ENCODE results near the gene SLC35G6. TPM values are rescaled to one million over a fixed set of nuclear protein-coding genes. Genes with fewer than 3 reads are reported as not detected.
A peak's percentile ranks its signal among the peaks of the same experiment; 100 is the strongest.

The SLC35G6 gene
- total and polyA plus RNA-seq, 2 of the 13 experiments (the other 11 are each of a cell fraction or from before 2014, with no cell fraction given): 0.07 TPM; not detected in 1

GRCh38 chr17:7475764-7476422 lies 5.4 kb upstream of the SLC35G6 start (continued):
- TF ChIP-seq PAXIP1 (CRISPR knock-in tag; conservative IDR thresholded peaks at IDR 0.05) (0 out of 2 replicates have a peak, but pooled peaks have one; percentile 28), ZBTB38 (CRISPR knock-in tag; IDR thresholded peaks at IDR 0.05) (peak; percentile 75), ZNF263 (CRISPR knock-in tag; IDR thresholded peaks at IDR 0.05) (peak; percentile 69; the same call in 1 of the 2 replicates), HOXA3 (CRISPR knock-in tag; IDR thresholded peaks at IDR 0.05) (peak; percentile 12; the same call in 1 of the 2 replicates), ZBTB33 (CRISPR knock-in tag; IDR thresholded peaks at IDR 0.05) (peak; percentile 66; the same call in 1 of the 2 replicates), ZNF713 (CRISPR knock-in tag; IDR thresholded peaks at IDR 0.05) (no peak), ZFY (CRISPR knock-in tag; IDR thresholded peaks at IDR 0.05) (peak; percentile 30; the same call in 1 of the 2 replicates), MAX (IDR thresholded peaks at IDR 0.05) (peak; percentile 51), HNF4A (CRISPR knock-in tag; IDR thresholded peaks at IDR 0.05) (0 out of 2 replicates have a peak, but pooled peaks have one; percentile 19), EP300 (IDR thresholded peaks at IDR 0.05; ENCODE audit: low read depth in 2 of 2, low read length in 2 of 2) (no peak), EP300 (CRISPR knock-in tag; IDR thresholded peaks at IDR 0.05; ENCODE audit: borderline replicate concordance) (no peak), ZFX (CRISPR knock-in tag; IDR thresholded peaks at IDR 0.05; ENCODE audit: low read depth) (peak; percentile 31; the same call in 1 of the 2 replicates), SOX6 (IDR thresholded peaks at IDR 0.05) (no peak), SOX6 (CRISPR knock-in tag; IDR thresholded peaks at IDR 0.05) (0 out of 2 replicates have a peak, but pooled peaks have one; percentile 25), ZNF430 (CRISPR knock-in tag; IDR thresholded peaks at IDR 0.05) (no peak), ZNF788 (CRISPR knock-in tag; IDR thresholded peaks at IDR 0.05; ENCODE audit: borderline replicate concordance) (0 out of 2 replicates have a peak, but pooled peaks have one; percentile 49)
- TF ChIP-seq, protein P1, sequence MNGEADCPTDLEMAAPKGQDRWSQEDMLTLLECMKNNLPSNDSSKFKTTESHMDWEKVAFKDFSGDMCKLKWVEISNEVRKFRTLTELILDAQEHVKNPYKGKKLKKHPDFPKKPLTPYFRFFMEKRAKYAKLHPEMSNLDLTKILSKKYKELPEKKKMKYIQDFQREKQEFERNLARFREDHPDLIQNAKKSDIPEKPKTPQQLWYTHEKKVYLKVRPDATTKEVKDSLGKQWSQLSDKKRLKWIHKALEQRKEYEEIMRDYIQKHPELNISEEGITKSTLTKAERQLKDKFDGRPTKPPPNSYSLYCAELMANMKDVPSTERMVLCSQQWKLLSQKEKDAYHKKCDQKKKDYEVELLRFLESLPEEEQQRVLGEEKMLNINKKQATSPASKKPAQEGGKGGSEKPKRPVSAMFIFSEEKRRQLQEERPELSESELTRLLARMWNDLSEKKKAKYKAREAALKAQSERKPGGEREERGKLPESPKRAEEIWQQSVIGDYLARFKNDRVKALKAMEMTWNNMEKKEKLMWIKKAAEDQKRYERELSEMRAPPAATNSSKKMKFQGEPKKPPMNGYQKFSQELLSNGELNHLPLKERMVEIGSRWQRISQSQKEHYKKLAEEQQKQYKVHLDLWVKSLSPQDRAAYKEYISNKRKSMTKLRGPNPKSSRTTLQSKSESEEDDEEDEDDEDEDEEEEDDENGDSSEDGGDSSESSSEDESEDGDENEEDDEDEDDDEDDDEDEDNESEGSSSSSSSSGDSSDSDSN (CRISPR knock-in tag; IDR thresholded peaks at IDR 0.05): peak; percentile 26; the same call in 1 of the 2 replicates

Measured in HepG2 (cell line).